HEK293T (cell line): ENCODE data around the gene TBX3.

Source experiments
- CTCF ChIA-PET: fragments of 350-600 bp; formaldehyde crosslinking; extraction: SDS; loops from one replicate; lab custom pipeline; 2021; ENCODE audit warnings: antibody characterized with exemption, inconsistent platforms; lab: Yijun Ruan, JAX
- POLR2A ChIA-PET: fragments of 350-600 bp; formaldehyde crosslinking; extraction: SDS; loops from one replicate; lab custom pipeline; 2020; ENCODE audit warnings: antibody characterized with exemption, inconsistent platforms; lab: Yijun Ruan, JAX
- DNase-seq: peaks from one replicate; pipeline ENCODE4 v3.0.0; 2012; ENCODE audit warnings: mixed read lengths; ENCODE audit errors: extremely low spot score
- ARNT ChIP-seq: fragments of 450-650 bp; IDR thresholded peaks from 2 replicates; pipeline ENCODE4 v1.6.1; 2017; ENCODE audit warnings: mild to moderate bottlenecking
- BHLHE40 ChIP-seq: fragments of 450-650 bp; IDR thresholded peaks from 2 replicates; pipeline ENCODE4 v1.6.1; 2016; ENCODE audit warnings: mild to moderate bottlenecking, moderate library complexity, borderline replicate concordance
- CTBP1 ChIP-seq: fragments of 450-650 bp; IDR thresholded peaks from 2 replicates; pipeline ENCODE4 v1.6.1; 2016; ENCODE audit warnings: borderline replicate concordance
- ELF4 ChIP-seq: fragments of 450-650 bp; IDR thresholded peaks from 2 replicates; pipeline ENCODE4 v1.6.1; 2017; ENCODE audit warnings: antibody characterized with exemption
- FOXA1 ChIP-seq: fragments of 450-650 bp; IDR thresholded peaks from 2 replicates; pipeline ENCODE4 v1.6.1; 2016; ENCODE audit warnings: mild to moderate bottlenecking
- FOXK2 ChIP-seq: fragments of 450-650 bp; IDR thresholded peaks from 2 replicates; pipeline ENCODE4 v1.6.1; 2016; ENCODE audit warnings: mild to moderate bottlenecking
- FOXM1 ChIP-seq: fragments of 450-650 bp; IDR thresholded peaks from 2 replicates; pipeline ENCODE4 v1.6.1; 2017; ENCODE audit warnings: mild to moderate bottlenecking, borderline replicate concordance
- HDGF ChIP-seq: fragments of 450-650 bp; IDR thresholded peaks from 2 replicates; pipeline ENCODE4 v1.6.1; 2017; ENCODE audit warnings: antibody characterized with exemption, borderline replicate concordance
- L3MBTL2 ChIP-seq: fragments of 450-650 bp; conservative IDR thresholded peaks from 2 replicates; pipeline ENCODE4 v1.6.1; 2016; ENCODE audit warnings: mild to moderate bottlenecking
- LEF1 ChIP-seq: fragments of 450-650 bp; IDR thresholded peaks from 2 replicates; pipeline ENCODE4 v1.6.1; 2017; ENCODE audit warnings: mild to moderate bottlenecking, borderline replicate concordance
- NFRKB ChIP-seq: fragments of 450-650 bp; IDR thresholded peaks from 2 replicates; pipeline ENCODE4 v1.6.1; 2016; ENCODE audit warnings: mild to moderate bottlenecking, moderate library complexity
- SP1 ChIP-seq: fragments of 450-650 bp; IDR thresholded peaks from 2 replicates; pipeline ENCODE4 v1.6.1; 2017
- SUZ12 ChIP-seq: fragments of 450-650 bp; IDR thresholded peaks from 2 replicates; pipeline ENCODE4 v1.6.1; 2016; ENCODE audit warnings: mild to moderate bottlenecking
- TARDBP ChIP-seq: fragments of 450-650 bp; IDR thresholded peaks from 2 replicates; pipeline ENCODE4 v1.6.1; 2016
- ZNF384 ChIP-seq: fragments of 450-650 bp; IDR thresholded peaks from 2 replicates; pipeline ENCODE4 v1.6.1; 2016
- TF ChIP-seq, protein P1 (sequence below): fragments of 450-650 bp; IDR thresholded peaks from 2 replicates; pipeline ENCODE4 v1.6.1; 2016

Gene TBX3

DNA sequence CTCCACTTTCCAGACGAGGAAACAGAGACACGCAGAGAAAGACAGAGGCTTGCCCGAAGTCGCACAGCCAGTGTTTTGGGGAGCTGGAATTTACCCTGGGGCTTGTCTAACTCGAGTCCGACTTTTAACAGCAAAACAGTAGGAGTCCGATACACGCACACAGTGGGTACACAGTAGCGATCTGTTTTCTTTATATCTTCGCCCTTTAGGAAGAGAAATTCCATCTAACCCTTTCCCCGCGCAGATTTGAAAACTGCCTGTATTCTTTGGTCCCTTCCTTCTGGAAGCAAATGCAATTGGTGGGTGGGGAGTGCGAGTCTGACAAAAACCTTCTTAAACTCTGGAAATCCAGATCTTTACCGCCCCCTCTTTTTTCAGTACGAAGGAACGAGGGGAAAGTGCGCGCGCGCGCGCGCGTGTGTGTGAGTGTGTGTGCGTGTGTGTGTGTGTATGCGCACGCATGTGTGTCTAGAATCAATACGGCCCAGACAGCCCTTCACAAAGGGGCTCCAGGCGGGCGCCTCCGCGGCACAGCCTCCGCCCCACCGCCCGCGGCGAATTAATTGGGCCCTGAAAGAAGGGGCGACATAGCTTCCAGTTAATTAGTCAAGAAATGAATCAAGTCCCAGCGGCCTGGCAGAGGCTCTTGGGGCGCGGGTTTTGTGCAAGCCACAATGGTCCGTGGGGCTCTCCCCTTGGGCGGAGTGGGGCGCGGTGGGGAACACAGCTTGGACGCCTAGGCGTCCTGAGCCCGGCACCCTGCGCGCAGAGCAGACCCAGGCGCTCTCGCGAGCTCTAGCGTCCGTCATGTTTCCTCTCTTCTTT, 14.0 kb upstream of the TBX3 start:
- DNase-seq, result no peak
- POLR2A ChIA-PET, result interaction anchor here (1.3 kb wide), 1 partner anchor 14 kb away, joined by 4 read pairs; the partner anchor contains the start of gene TBX3
- CTCF ChIA-PET, result no interaction called here
- no peak for TF ChIP-seq ELF4
- no peak for TF ChIP-seq BHLHE40
- no peak for TF ChIP-seq NFRKB
- no peak for TF ChIP-seq L3MBTL2
- TF ChIP-seq HDGF, result no peak
- no peak for TF ChIP-seq SP1
- no peak for TF ChIP-seq FOXK2
- TF ChIP-seq FOXA1, result no peak
- TF ChIP-seq, protein P1, sequence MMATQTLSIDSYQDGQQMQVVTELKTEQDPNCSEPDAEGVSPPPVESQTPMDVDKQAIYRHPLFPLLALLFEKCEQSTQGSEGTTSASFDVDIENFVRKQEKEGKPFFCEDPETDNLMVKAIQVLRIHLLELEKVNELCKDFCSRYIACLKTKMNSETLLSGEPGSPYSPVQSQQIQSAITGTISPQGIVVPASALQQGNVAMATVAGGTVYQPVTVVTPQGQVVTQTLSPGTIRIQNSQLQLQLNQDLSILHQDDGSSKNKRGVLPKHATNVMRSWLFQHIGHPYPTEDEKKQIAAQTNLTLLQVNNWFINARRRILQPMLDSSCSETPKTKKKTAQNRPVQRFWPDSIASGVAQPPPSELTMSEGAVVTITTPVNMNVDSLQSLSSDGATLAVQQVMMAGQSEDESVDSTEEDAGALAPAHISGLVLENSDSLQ, result no peak
- TF ChIP-seq LEF1, result no peak
- no peak for TF ChIP-seq CTBP1
- no peak for TF ChIP-seq TARDBP

DNA sequence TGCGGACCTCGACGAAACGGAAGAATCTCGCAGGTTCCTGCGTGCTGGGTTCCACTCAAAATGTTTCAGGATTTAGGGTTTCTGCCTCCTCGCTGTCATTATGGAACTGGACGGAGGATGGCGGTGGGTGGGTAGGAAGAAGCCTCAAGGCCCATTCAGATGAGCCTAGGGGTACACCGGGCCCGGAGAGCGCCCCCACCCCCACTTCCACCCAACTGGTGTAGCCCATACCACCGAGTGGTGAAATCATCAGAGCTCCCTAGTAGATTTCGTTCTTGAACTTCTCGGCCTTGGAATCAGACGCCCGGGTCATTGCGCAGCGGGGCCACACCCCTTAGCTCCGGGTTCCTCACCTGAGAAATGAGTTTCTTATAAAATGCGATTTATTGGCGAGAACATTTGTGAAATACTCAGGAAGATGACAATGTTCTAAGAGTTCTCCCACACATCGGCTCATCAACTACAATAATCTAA, 13.3 kb upstream of the TBX3 start:
- ChIA-PET CTCF (no interaction called here), POLR2A (interaction anchor here (1.3 kb wide), 1 partner anchor 13 kb away, joined by 4 read pairs; the partner anchor contains the start of gene TBX3)
- TF ChIP-seq FOXM1 (no peak), NFRKB (no peak), BHLHE40 (no peak), ZNF384 (no peak), ELF4 (no peak), ARNT (no peak), L3MBTL2 (no peak), TARDBP (no peak), SUZ12 (no peak), SP1 (no peak), FOXK2 (no peak), CTBP1 (no peak), HDGF (no peak), FOXA1 (no peak), LEF1 (no peak)
- TF ChIP-seq, protein P1, result no peak
- no peak for DNase-seq

DNA sequence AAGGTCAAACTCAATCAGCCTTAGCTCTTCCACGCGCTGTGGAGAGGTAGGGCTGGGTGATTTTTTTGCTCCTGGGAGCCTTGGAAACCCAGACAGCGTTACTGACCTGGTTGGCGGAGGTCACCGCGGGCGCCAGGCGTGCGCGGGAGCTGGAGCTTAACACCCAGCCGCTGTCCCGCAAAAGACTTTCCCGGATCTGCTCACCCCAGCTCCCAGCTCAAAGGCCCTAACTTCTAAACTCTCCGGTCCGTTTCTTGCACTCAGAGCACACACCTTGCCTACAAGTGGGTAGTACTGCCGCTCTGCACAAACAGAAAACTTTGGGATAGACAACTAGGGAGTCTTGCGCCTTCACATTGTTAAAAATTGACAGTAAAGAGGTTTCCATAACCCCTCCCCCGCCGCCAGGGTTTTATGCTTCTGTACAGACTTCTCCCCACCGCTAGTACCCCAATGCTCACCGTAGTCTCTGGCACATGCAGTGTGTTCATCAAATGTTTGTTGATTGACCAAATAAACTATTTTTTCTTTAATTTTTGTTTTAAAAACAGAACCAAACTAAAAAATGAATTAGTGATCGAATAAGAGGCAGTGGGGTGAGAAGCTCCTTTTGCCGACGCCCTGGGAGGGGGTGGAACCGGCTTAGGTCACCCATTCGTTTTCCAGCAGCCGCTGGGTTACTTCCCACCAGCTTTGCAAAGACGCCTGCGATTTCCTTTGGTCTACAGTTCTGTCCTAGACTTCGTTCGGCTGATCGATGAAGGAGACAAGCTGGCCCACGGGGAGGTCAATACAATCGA, 12.7 kb upstream of the TBX3 start:
- no peak for DNase-seq
- CTCF ChIA-PET, result no interaction called here
- TF ChIP-seq L3MBTL2 (no peak), SP1 (no peak), BHLHE40 (no peak), TARDBP (no peak), ZNF384 (no peak), FOXK2 (no peak), HDGF (no peak), FOXM1 (no peak), SUZ12 (no peak), FOXA1 (no peak), NFRKB (no peak), CTBP1 (no peak), ARNT (no peak), LEF1 (no peak), ELF4 (no peak)
- TF ChIP-seq, protein P1, result no peak
- POLR2A ChIA-PET, result interaction anchor here (0.7 to 3.6 kb wide), 3 partner anchors 12 to 39 kb away, joined by 3 to 21 read pairs (median 4); partner anchors contain the start of gene TBX3

DNA sequence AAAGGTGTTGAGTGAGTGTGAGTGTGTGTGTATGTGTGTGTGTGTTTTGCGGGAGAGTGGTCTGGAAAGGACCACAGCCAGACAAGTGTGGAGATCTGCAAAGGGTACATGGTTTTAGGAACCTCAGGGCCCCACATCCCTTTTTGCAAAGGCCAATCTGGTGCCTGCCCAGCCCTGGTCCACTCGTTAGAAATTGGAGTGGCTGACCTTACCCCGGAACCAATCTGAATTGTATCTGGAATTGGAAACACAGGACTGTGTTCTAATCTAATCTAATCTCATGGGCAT, 11.3 kb upstream of the TBX3 start:
- POLR2A ChIA-PET, result interaction anchor here (3.6 kb wide), 1 partner anchor 11 kb away, joined by 21 read pairs; the partner anchor contains the start of gene TBX3
- CTCF ChIA-PET, result no interaction called here

DNA sequence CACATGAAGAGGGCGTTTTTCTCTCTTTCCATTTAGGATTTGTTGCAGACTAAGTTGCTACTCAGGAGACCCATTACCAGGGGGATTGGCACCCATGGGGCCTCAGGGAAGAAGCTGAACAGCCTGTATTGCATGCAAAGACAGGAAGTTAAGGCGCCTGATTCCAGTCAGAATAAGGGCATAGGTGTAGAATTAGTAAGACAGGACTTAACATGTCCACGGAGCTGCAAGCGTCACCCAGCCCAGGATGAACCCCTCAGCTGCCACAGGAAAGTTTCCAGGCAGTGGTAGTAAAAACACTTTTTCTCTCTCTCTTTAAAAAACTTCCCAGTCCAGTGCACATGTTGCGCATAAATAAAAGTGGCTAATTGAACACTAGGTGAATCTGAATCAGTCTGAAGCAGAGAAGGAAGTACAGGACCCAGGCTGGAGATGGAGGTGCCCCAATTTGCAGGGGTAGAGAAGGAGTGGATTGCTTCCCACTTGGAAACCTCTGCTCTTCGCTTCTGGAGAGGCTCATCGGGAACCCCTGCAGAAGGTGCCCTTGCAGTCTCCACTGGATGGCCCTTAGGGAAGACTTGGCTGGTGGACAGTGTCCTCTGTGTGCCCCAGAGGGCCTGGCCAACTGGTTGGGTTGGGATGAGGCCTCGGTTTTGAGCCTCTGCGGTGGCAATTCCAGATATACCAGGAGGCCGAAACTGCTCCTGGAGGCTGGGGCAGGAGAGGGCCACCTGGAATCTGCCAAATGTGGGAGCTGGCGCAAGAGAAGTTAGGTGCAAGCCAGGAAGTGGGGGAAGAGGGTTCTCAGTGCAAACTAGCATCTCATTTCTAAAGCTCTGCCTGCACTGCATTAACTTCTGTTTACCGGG, 10.7 kb upstream of the TBX3 start:
- no peak for DNase-seq
- CTCF ChIA-PET, result interaction anchor here (1.3 kb wide), 1 partner anchor 9 kb away, joined by 3 read pairs; no protein-coding TSS in a partner anchor
- POLR2A ChIA-PET, result interaction anchor here (3.6 kb wide), 1 partner anchor 10 kb away, joined by 21 read pairs; the partner anchor contains the start of gene TBX3
- TF ChIP-seq CTBP1 (no peak), ARNT (no peak), TARDBP (no peak), FOXA1 (no peak), ZNF384 (no peak), SP1 (no peak), BHLHE40 (no peak), HDGF (no peak), FOXK2 (no peak), NFRKB (no peak), FOXM1 (no peak), ELF4 (no peak), L3MBTL2 (no peak), LEF1 (no peak)
- TF ChIP-seq, protein P1, result no peak

More for the DNA sequence above, 11.3 kb upstream of the TBX3 start:
- DNase-seq, result no peak
- no peak for TF ChIP-seq FOXK2
